Measurements from ENCODE around the gene HLA-DRB5. TPM values are rescaled to one million over a fixed set of nuclear protein-coding genes. Genes with fewer than 3 reads are reported as not detected.

HLA-DRB5 gene
- total and polyA plus RNA-seq, 2 of the 4 experiments (the other 2 are of a cell fraction), result not detected

DNA sequence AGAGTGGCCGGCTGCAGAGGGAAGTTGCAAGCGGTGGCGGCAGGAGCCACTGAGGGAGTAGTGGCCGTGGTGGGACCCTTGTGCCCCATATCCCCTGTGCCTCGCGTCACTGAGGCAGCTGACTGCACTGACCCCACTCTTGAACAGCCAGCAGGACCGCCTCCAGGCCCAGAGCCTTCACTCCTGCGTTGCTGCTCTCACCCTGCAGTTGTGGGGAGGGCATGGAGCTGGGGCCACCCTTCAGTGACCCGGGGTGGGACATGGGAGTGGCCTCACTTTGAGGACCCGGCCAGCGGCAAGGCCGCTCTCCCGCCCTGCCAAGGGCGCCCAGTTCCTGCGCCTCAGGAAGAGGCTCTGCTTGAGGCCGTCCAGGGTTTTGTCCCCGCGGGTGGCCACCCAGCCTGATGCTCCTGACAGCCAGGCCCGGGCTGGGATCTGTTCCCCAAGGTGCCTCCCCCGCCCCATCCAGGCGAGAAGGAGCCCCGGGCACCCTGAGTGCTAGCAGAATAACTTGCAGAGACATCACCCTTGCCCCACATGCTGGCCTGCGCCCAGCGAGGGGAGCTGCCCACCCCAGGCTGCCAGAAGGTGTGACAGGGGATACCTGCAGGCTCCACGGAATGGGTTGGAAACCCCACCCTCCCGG is 46.0 kb downstream of the HLA-DRB5 start:
- no peaks in the 10 kb centered on the region for H3K4me1 ChIP-seq (ENCODE audit: control insufficient read depth, insufficient read depth, low read length)
- ChIA-PET CTCF (no interaction called here), POLR2A (ENCODE audit: unreplicated experiment) (no interaction called here)
- dilution Hi-C loops (cut with HindIII; ENCODE audit: low sequenced_read_pairs, unreplicated experiment) (no loop called here), intact Hi-C loops (cut with micrococcal nuclease) (loop anchor here (2.0 kb wide), 1 partner anchor 49 kb away; no protein-coding TSS in a partner anchor), in situ Hi-C loops (cut with MboI; ENCODE audit: low sequenced_read_pairs) (no loop called here)
- TF ChIP-seq, protein P1, sequence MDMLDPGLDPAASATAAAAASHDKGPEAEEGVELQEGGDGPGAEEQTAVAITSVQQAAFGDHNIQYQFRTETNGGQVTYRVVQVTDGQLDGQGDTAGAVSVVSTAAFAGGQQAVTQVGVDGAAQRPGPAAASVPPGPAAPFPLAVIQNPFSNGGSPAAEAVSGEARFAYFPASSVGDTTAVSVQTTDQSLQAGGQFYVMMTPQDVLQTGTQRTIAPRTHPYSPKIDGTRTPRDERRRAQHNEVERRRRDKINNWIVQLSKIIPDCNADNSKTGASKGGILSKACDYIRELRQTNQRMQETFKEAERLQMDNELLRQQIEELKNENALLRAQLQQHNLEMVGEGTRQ (IDR thresholded peaks at IDR 0.05; ENCODE audit: low read depth, low read length), result no peak
- TF ChIP-seq RCOR1 (IDR thresholded peaks at IDR 0.05; ENCODE audit: insufficient replicate concordance, low read length), result no peak
- no peak for TF ChIP-seq POLR2A (IDR thresholded peaks at IDR 0.05; ENCODE audit: low read depth, low read length)
- no peak for TF ChIP-seq RAD21 (IDR thresholded peaks at IDR 0.05; ENCODE audit: low read length)
- TF ChIP-seq SMC3 (IDR thresholded peaks at IDR 0.05; ENCODE audit: low read depth, low read length), result no peak
- no peak for TF ChIP-seq MAFK (IDR thresholded peaks at IDR 0.05; ENCODE audit: low read depth, low read length)
- TF ChIP-seq MAZ (IDR thresholded peaks at IDR 0.05; ENCODE audit: borderline replicate concordance, low read depth, low read length), result no peak
- TF ChIP-seq, protein P2, sequence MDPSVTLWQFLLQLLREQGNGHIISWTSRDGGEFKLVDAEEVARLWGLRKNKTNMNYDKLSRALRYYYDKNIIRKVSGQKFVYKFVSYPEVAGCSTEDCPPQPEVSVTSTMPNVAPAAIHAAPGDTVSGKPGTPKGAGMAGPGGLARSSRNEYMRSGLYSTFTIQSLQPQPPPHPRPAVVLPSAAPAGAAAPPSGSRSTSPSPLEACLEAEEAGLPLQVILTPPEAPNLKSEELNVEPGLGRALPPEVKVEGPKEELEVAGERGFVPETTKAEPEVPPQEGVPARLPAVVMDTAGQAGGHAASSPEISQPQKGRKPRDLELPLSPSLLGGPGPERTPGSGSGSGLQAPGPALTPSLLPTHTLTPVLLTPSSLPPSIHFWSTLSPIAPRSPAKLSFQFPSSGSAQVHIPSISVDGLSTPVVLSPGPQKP (IDR thresholded peaks at IDR 0.05; ENCODE audit: borderline replicate concordance, low read depth, low read length), result no peak
- no peak for TF ChIP-seq CEBPB (IDR thresholded peaks at IDR 0.05; ENCODE audit: low read depth, low read length)
- no peak for TF ChIP-seq FOS (IDR thresholded peaks at IDR 0.05; ENCODE audit: low read depth, low read length)
- no peak overlapping the region for H2AK5ac ChIP-seq (ENCODE audit: low read depth, low read length)
- H3K14ac ChIP-seq (replicated peaks; ENCODE audit: low read depth, low read length), result no peak overlapping the region
- H3K27ac ChIP-seq (ENCODE audit: insufficient read depth, low read length), result no peak overlapping the region
- no peak overlapping the region for H2BK15ac ChIP-seq (ENCODE audit: low read depth, low read length)
- H3K9me3 ChIP-seq (ENCODE audit: control insufficient read depth, insufficient read depth, low read length), result no peaks in the 10 kb centered on the region
- no peak overlapping the region for H2BK120ac ChIP-seq (ENCODE audit: low read depth, low read length)
- 60% methylated on average over 2 of the region's 26 CpGs; no CpG with 5 or more reads in 1 of the 2 experiments for whole genome bisulfite sequencing, 2 experiments (ENCODE audit: extremely low coverage in 2 of 2, insufficient read length in 1 of 2)
- no peak overlapping the region for H3K18ac ChIP-seq (ENCODE audit: low read depth, low read length)
- no peak for ATAC-seq (ENCODE audit: low read depth)
- H3K4me3 ChIP-seq (ENCODE audit: insufficient read depth, low read depth, low read length), result no peak overlapping the region
- no peak for DNase-seq
- no peak overlapping the region for H3K9ac ChIP-seq (ENCODE audit: low read depth, low read length)
- no peak overlapping the region for H2BK20ac ChIP-seq (ENCODE audit: low read depth, low read length)
- no TSS peak for BruUV-seq (replicated peaks)
- H4K91ac ChIP-seq (ENCODE audit: insufficient read depth, low read depth, low read length), result no peak overlapping the region
- H3K23ac ChIP-seq (ENCODE audit: low read depth, low read length), result no peak overlapping the region
- no peak overlapping the region for H4K8ac ChIP-seq (ENCODE audit: low read depth in 2 of 2, low read length in 2 of 2)
- H4K5ac ChIP-seq (ENCODE audit: low read depth, low read length), result no peak overlapping the region
- no peaks in the 10 kb centered on the region for H3K27me3 ChIP-seq (ENCODE audit: control insufficient read depth, insufficient read depth, low read length)
- H2BK5ac ChIP-seq (ENCODE audit: low read depth, low read length, poor library complexity, severe bottlenecking), result no peak overlapping the region
- no peak overlapping the region for H3K4ac ChIP-seq (ENCODE audit: low read depth, low read length)
- no peaks in the 10 kb centered on the region for H3K79me1 ChIP-seq (ENCODE audit: low read depth in 1 of 2, low read length in 2 of 2)
- H3K56ac ChIP-seq (ENCODE audit: extremely low read depth, insufficient read depth, low read length), result no peak overlapping the region
- no peak overlapping the region for H2AFZ ChIP-seq (replicated peaks; ENCODE audit: low read length, poor library complexity)
- H4K20me1 ChIP-seq (ENCODE audit: insufficient read depth, low read length), result no peaks in the 10 kb centered on the region
- H3K36me3 ChIP-seq (ENCODE audit: control insufficient read depth, insufficient read depth, low read length), result no peaks in the 10 kb centered on the region
- no peak overlapping the region for H3K4me2 ChIP-seq (ENCODE audit: low read depth, low read length)
- no peak overlapping the region for H2AK9ac ChIP-seq (replicated peaks; ENCODE audit: low read depth, low read length, poor library complexity)
- no peaks in the 10 kb centered on the region for H3K9me1 ChIP-seq (ENCODE audit: insufficient read depth, low read length)

Measured in IMR-90 (cell line).